OCI-LY7 (cell line): Measurements from ENCODE around the gene ANKRA2.

Experiments
- CTCF ChIP-seq: fragments of 200-600 bp; sonication (generic); conservative IDR thresholded peaks from 2 replicates; pipeline ENCODE4 v1.5.1; 2014; ENCODE audit warnings: mild to moderate bottlenecking, antibody characterized with exemption, low read length, moderate library complexity, mixed read lengths
- EZH2phosphoT487 ChIP-seq: fragments of 200-600 bp; sonication (generic); IDR thresholded peaks from 2 replicates; pipeline ENCODE4 v1.6.1; 2018; ENCODE audit warnings: low read depth, borderline replicate concordance, mild to moderate bottlenecking, mixed run types, antibody characterized with exemption, low read length, moderate library complexity, mixed read lengths

- TF ChIP-seq CTCF = no peak
- no peak for TF ChIP-seq EZH2phosphoT487
These were observed 42.5 kb downstream of the ANKRA2 start for GRCh38 chr5:73522989-73523388.
